Chondrocyte (in vitro differentiated cells): ENCODE results near the gene PAK2. TPM values are rescaled to one million over a fixed set of nuclear protein-coding genes. Genes with fewer than 3 reads are reported as not detected.
"Not testable (repeated sequence)": the region's sequence is repeated elsewhere in the genome, so short reads cannot be mapped to it uniquely, and the experiment has no call there.

Source experiments
- DNase-seq: peaks from one replicate; pipeline ENCODE4 v3.0.0; 2021; ENCODE audit warnings: mixed read lengths, low spot score
- H3K27ac Mint-ChIP-seq: one replicate; pipeline ENCODE4 v1.8.0; 2021; ENCODE audit warnings: mild to moderate bottlenecking, moderate library complexity, mixed read lengths; ENCODE audit not compliant: unreplicated experiment
- H3K27me3 Mint-ChIP-seq: 2 replicates; pipeline ENCODE4 v1.8.0; 2021; ENCODE audit warnings: low read depth, mixed read lengths
- H3K36me3 Mint-ChIP-seq: 2 replicates; pipeline ENCODE4 v1.8.0; 2021; ENCODE audit warnings: low read depth, mixed read lengths
- H3K4me1 Mint-ChIP-seq: 2 replicates; pipeline ENCODE4 v1.8.0; 2021; ENCODE audit warnings: low read depth, mild to moderate bottlenecking, mixed read lengths
- H3K4me3 Mint-ChIP-seq: one replicate; pipeline ENCODE4 v1.8.0; 2021; ENCODE audit warnings: mild to moderate bottlenecking, moderate library complexity, mixed read lengths; ENCODE audit not compliant: unreplicated experiment
- H3K9me3 Mint-ChIP-seq: 2 replicates; pipeline ENCODE4 v1.8.0; 2021; ENCODE audit warnings: low read depth, mixed read lengths
- total RNA-seq: library from RNA; stranded (reverse); gene quantifications from 3 replicates; pipeline ENCODE4 v1.2.1, GENCODE V29; 2021
- TF ChIP-seq, protein P1 (sequence below): fragments of 200-600 bp; sonication (generic); IDR thresholded peaks from 2 replicates; pipeline ENCODE4 v1.5.0; 2021; ENCODE audit warnings: antibody characterized with exemption, mild to moderate bottlenecking, moderate library complexity

PAK2 gene
- total RNA-seq, 1 donor from 2014 or later = 90.3 TPM

DNA sequence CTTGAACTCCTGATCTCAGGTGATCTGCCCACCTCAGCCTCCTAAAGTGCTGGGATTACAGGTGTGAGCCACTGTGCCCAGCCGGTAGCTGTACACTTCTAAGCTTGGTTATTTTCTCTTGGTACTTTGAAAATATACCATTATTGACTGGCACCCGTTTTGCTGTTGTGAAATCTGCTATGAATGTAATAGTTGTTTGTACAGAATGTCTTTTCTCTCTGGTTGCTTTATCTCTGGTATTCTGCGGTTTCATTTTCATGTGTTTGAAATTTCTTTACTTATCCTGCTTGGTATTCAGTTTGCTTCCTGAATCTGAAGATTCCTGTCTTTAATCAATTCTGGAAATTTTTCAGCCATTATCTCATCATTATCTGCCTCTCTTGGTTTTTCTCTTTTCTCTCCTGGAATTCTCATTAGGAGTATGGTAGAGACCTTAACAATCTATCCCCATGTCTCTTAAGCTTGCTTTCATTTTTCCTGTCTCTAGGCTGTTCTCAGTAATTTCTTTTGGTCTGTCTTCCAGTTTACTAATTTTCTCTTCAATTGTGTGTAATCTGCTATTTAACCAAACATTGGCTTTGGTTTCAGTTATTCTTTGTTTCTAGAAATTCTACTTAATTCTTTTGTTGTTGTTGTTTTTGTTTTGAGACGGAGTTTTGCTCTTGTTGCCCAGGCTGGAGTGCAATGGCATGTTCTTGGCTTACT, 2.8 kb upstream of the PAK2 start:
- Mint-ChIP-seq H3K9me3 (peaks cover 4% of the 10 kb centered on the region), H3K4me3 (no peak overlapping the region), H3K27ac (no peak overlapping the region), H3K27me3 (no peaks in the 10 kb centered on the region), H3K4me1 (peaks cover 17% of the 10 kb centered on the region), H3K36me3 (peaks cover 8% of the 10 kb centered on the region)
- DNase-seq = no peak
- TF ChIP-seq, protein P1, sequence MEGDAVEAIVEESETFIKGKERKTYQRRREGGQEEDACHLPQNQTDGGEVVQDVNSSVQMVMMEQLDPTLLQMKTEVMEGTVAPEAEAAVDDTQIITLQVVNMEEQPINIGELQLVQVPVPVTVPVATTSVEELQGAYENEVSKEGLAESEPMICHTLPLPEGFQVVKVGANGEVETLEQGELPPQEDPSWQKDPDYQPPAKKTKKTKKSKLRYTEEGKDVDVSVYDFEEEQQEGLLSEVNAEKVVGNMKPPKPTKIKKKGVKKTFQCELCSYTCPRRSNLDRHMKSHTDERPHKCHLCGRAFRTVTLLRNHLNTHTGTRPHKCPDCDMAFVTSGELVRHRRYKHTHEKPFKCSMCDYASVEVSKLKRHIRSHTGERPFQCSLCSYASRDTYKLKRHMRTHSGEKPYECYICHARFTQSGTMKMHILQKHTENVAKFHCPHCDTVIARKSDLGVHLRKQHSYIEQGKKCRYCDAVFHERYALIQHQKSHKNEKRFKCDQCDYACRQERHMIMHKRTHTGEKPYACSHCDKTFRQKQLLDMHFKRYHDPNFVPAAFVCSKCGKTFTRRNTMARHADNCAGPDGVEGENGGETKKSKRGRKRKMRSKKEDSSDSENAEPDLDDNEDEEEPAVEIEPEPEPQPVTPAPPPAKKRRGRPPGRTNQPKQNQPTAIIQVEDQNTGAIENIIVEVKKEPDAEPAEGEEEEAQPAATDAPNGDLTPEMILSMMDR = no peak

DNA sequence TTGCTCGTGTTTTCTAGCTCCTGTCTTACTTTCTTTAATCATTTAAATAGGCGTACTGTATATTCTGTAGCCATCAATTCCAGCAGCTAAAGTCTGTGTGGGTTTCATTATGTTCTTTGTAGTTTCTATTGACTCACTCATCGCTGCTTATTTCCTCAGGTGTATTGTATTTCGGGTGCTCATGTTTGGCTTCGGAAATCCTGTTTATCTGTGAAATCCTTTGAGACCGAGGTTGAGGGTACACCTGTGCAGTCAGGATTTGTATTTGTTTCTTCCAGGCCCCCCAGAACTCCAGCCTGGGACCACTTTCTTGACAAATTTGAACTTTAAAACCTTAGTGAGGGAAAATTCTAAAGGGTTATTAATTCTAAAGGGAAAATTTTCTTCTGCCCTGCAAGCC, 2.0 kb upstream of the PAK2 start:
- no peak for DNase-seq
- Mint-ChIP-seq H3K27ac (no peak overlapping the region), H3K36me3 (peaks cover 8% of the 10 kb centered on the region), H3K9me3 (peaks cover 4% of the 10 kb centered on the region), H3K4me1 (peaks cover 20% of the 10 kb centered on the region), H3K27me3 (no peaks in the 10 kb centered on the region), H3K4me3 (no peak overlapping the region)
- TF ChIP-seq, protein P1 = no peak

DNA sequence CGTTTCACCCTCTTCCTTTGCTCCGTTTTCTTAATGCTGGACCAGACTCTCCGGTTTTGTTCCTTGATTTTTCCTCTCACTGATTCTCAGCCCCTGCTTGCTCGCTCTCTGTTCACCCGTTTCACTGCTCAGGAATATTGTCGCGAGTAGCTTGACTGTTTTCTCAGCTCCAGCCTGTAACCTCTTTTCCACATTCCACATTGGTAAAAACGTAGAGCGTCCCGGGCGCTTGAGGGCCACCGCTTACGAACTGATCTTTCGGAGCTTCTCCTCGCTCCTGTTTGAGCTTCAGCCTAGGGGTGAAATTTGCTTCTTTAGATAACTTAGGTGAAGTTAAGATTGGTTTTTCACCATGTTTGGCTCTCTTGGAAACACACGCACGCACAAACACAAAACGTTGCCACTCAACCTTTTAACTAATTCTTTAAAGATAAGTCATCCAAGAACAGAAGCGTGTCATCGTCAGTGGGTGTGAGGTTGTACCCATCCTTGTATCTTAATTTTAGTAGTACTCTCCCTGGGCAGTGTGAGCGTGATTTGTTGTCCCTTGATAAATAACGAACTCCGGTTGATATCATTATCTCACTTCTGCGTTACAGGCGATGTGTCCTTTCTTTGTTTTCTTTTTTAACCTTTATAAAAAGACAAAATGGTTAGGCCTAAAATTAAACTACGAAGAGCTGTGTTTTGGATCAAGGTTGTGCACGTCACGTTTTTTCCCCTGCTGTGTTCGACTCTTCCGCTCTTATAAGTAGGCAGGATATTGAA, 1.0 kb downstream of the PAK2 start:
- Mint-ChIP-seq H3K4me3 (peak overlapping the region; percentile 97), H3K36me3 (peaks cover 4% of the 10 kb centered on the region), H3K9me3 (peaks cover 4% of the 10 kb centered on the region), H3K27ac (peak overlapping the region; percentile 100), H3K27me3 (no peaks in the 10 kb centered on the region), H3K4me1 (peaks cover 29% of the 10 kb centered on the region)
- TF ChIP-seq, protein P1 = no peak
- no peak for DNase-seq

DNA sequence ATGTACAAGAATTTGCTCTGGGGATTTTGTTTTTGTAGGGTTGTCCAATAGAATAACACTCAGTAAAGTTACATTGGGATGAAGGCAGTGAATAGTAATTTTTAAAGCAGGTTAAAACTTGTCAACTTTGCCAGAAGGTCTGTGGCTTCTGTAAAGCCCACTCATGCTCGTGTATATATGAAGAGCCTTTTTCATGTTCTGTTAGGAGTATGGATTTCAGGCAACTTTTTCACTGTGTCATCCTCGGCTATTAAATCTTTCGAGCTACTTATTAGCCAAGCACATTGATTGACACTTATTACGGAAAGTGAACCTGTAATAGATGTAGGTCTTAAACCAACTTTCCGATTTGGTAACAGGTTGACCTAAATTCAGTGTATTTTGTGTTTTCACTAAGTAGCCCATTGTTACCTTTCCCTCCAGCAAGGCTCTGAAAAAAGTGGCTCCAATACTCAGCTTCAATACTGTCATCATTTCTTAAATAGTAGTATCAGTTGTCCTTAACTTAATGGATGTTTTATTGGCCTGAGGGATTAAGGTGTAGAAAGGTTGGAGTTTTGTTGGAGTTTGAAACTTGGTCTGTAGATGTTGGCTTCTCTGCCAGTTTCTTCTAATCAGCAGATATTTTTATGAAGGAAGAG, 1.7 kb downstream of the PAK2 start:
- Mint-ChIP-seq H3K4me1 (peaks cover 28% of the 10 kb centered on the region), H3K4me3 (peak overlapping the region; percentile 97), H3K27me3 (no peaks in the 10 kb centered on the region), H3K9me3 (peaks cover 4% of the 10 kb centered on the region), H3K36me3 (peaks cover 4% of the 10 kb centered on the region), H3K27ac (peak overlapping the region; percentile 100)
- DNase-seq = no peak
- TF ChIP-seq, protein P1 = no peak

DNA sequence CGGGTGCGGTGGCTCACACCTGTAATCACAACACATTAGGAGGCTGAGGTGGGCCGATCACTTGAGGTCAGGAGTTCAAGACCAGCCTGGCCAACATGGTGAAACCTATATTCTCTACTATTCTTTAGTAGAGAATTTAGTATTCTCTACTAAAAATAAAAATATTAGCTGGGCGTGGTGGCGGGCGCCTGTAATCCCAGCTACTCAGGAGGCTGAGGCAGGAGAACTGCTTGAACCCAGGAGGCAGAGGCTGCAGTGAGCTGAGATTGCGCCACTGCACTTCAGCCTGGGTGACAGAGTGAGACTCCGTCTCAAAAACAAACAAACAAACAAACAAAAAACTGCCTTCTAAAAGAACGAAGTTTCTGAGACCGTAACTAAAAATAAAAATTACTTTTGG, 3.9 kb downstream of the PAK2 start:
- not testable (repeated sequence) for H3K27ac Mint-ChIP-seq, H3K4me3 Mint-ChIP-seq, H3K9me3 Mint-ChIP-seq, H3K36me3 Mint-ChIP-seq, H3K27me3 Mint-ChIP-seq, DNase-seq
- H3K4me1 Mint-ChIP-seq = peaks cover 28% of the 10 kb centered on the region
